MM.1S (cell line): ENCODE measurements around the gene CRNKL1.

Source experiments
- DNase-seq: peaks from one replicate; pipeline ENCODE4 v3.0.0-alpha.2; 2015
- H2AFZ ChIP-seq: fragments of 300-600 bp; sonication (generic); 2 replicates; pipeline ENCODE4 v1.6.0; 2016; ENCODE audit warnings: antibody characterized with exemption, low read length
- H3F3A ChIP-seq: fragments of 300-600 bp; sonication (generic); 2 replicates; pipeline ENCODE4 v1.6.1; 2016; ENCODE audit warnings: mild to moderate bottlenecking, antibody characterized with exemption, low read length, moderate library complexity, mixed read lengths; ENCODE audit not compliant: insufficient read depth
- H3K27ac ChIP-seq: fragments of 300-600 bp; sonication (generic); 2 replicates; pipeline ENCODE4 v1.5.1; 2016; ENCODE audit warnings: mild to moderate bottlenecking, low read length
- H3K27me3 ChIP-seq: fragments of 300-600 bp; sonication (generic); replicated peaks from 2 replicates; pipeline ENCODE4 v1.6.0; 2016; ENCODE audit warnings: low read length; ENCODE audit not compliant: insufficient read depth
- H3K36me3 ChIP-seq: fragments of 300-600 bp; sonication (generic); replicated peaks from 2 replicates; pipeline ENCODE4 v1.6.1; 2016; ENCODE audit warnings: mild to moderate bottlenecking, low read length, mixed read lengths; ENCODE audit not compliant: insufficient read depth
- H3K4me1 ChIP-seq: fragments of 300-600 bp; sonication (generic); 2 replicates; pipeline ENCODE4 v1.6.1; 2016; ENCODE audit warnings: low read length, mixed read lengths
- H3K4me2 ChIP-seq: fragments of 300-600 bp; sonication (generic); 2 replicates; pipeline ENCODE4 v1.6.0; 2016; ENCODE audit warnings: low read depth, low read length
- H3K4me3 ChIP-seq: fragments of 300-600 bp; sonication (generic); 2 replicates; pipeline ENCODE4 v1.5.1; 2016; ENCODE audit warnings: low read length, mixed read lengths
- H3K79me2 ChIP-seq: fragments of 300-600 bp; sonication (generic); 2 replicates; pipeline ENCODE4 v1.6.1; 2016; ENCODE audit warnings: mixed run types, low read length, mixed read lengths
- H3K9ac ChIP-seq: fragments of 300-600 bp; sonication (generic); 2 replicates; pipeline ENCODE4 v1.6.1; 2016; ENCODE audit warnings: low read length, mixed read lengths
- H3K9me2 ChIP-seq: fragments of 300-600 bp; sonication (generic); replicated peaks from 2 replicates; pipeline ENCODE4 v1.6.1; 2016; ENCODE audit warnings: mild to moderate bottlenecking, low read length, mixed read lengths; ENCODE audit not compliant: insufficient read depth
- H3K9me3 ChIP-seq: fragments of 300-600 bp; sonication (generic); replicated peaks from 2 replicates; pipeline ENCODE4 v1.6.1; 2016; ENCODE audit warnings: mild to moderate bottlenecking, low read length, mixed read lengths; ENCODE audit not compliant: insufficient read depth
- H4K20me1 ChIP-seq: fragments of 300-600 bp; sonication (generic); 2 replicates; pipeline ENCODE4 v1.6.1; 2016; ENCODE audit warnings: mild to moderate bottlenecking, low read length, moderate library complexity, mixed read lengths; ENCODE audit not compliant: insufficient read depth
- CTCF ChIP-seq: fragments of 300-600 bp; sonication (generic); IDR thresholded peaks from 2 replicates; pipeline ENCODE4 v1.5.1; 2016; ENCODE audit warnings: antibody characterized with exemption, low read length, mixed read lengths
- EZH2 ChIP-seq: fragments of 300-600 bp; sonication (generic); optimal IDR thresholded peaks from 2 replicates; pipeline ENCODE3; 2017; ENCODE audit warnings: low read depth, mild to moderate bottlenecking, antibody characterized with exemption, low read length, mixed read lengths
- EZH2phosphoT487 ChIP-seq: fragments of 300-600 bp; sonication (generic); IDR thresholded peaks from 2 replicates; pipeline ENCODE4 v1.6.1; 2018; ENCODE audit warnings: antibody characterized with exemption, low read length

CRNKL1 gene

GRCh38 chr20:20079102-20079784, 27.0 kb upstream of the CRNKL1 start:
- H3K9me3 ChIP-seq, result no peaks in the 10 kb centered on the region
- H2AFZ ChIP-seq, result no peak overlapping the region
- H3K4me2 ChIP-seq, result no peak overlapping the region
- no peaks in the 10 kb centered on the region for H3K36me3 ChIP-seq
- H3K9me2 ChIP-seq, result no peaks in the 10 kb centered on the region
- TF ChIP-seq CTCF (no peak), EZH2phosphoT487 (no peak), EZH2 (no peak)
- H3K4me3 ChIP-seq, result no peak overlapping the region
- H3K4me1 ChIP-seq, result no peaks in the 10 kb centered on the region
- no peaks in the 10 kb centered on the region for H3K79me2 ChIP-seq
- no peak overlapping the region for H3K27ac ChIP-seq
- H3K27me3 ChIP-seq, result no peaks in the 10 kb centered on the region
- no peaks in the 10 kb centered on the region for H4K20me1 ChIP-seq
- H3F3A ChIP-seq, result no peaks in the 10 kb centered on the region
- no peak overlapping the region for H3K9ac ChIP-seq
- no peak for DNase-seq

- no peak overlapping the region for H3K9ac ChIP-seq
- H3K36me3 ChIP-seq, result no peaks in the 10 kb centered on the region
- DNase-seq, result no peak
- H4K20me1 ChIP-seq, result no peaks in the 10 kb centered on the region
- H3K9me3 ChIP-seq, result no peaks in the 10 kb centered on the region
- no peaks in the 10 kb centered on the region for H3K79me2 ChIP-seq
- H3K4me3 ChIP-seq, result no peak overlapping the region
- no peaks in the 10 kb centered on the region for H3K27me3 ChIP-seq
- H3F3A ChIP-seq, result no peaks in the 10 kb centered on the region
- no peak overlapping the region for H2AFZ ChIP-seq
- no peak overlapping the region for H3K4me2 ChIP-seq
- H3K9me2 ChIP-seq, result no peaks in the 10 kb centered on the region
- H3K4me1 ChIP-seq, result no peaks in the 10 kb centered on the region
- H3K27ac ChIP-seq, result no peak overlapping the region
- TF ChIP-seq EZH2phosphoT487 (no peak), EZH2 (no peak), CTCF (no peak)
These were observed 25.8 kb upstream of the CRNKL1 start for GRCh38 chr20:20078041-20078440.

- Histone ChIP-seq H3K27ac (no peak overlapping the region), H3K4me3 (no peak overlapping the region), H3K27me3 (no peaks in the 10 kb centered on the region), H3F3A (no peaks in the 10 kb centered on the region), H3K79me2 (no peaks in the 10 kb centered on the region), H3K4me2 (no peak overlapping the region), H3K9me2 (no peaks in the 10 kb centered on the region), H3K9ac (no peak overlapping the region), H3K9me3 (no peaks in the 10 kb centered on the region), H4K20me1 (no peaks in the 10 kb centered on the region), H3K36me3 (no peaks in the 10 kb centered on the region), H3K4me1 (no peaks in the 10 kb centered on the region), H2AFZ (no peak overlapping the region)
- DNase-seq, result no peak
- TF ChIP-seq CTCF (no peak), EZH2 (no peak), EZH2phosphoT487 (no peak)
These were observed 24.2 kb upstream of the CRNKL1 start for GRCh38 chr20:20076297-20077065.
